Endothelial cell of umbilical vein (primary cell): ENCODE measurements around the gene CDCP1. TPM values are rescaled to one million over a fixed set of nuclear protein-coding genes. Genes with fewer than 3 reads are reported as not detected.

ENCODE experiments used
- BruUV-seq: library from RNA; stranded (reverse); fragments of 400-500 nt; replicated peaks from 2 replicates; lab custom pipeline; 2021; lab: Mats Ljungman, UMichigan
- CTCF ChIA-PET: fragments of 300-600, 350-600 bp; sonication (Branson Sonifier 250); formaldehyde crosslinking; loops from one replicate; lab custom pipeline; 2021; ENCODE audit warnings: antibody characterized with exemption, inconsistent platforms; lab: Charles Lee
- POLR2A ChIA-PET: fragments of 300-600, 350-600 bp; sonication (Branson Sonifier 250); formaldehyde crosslinking; loops from one replicate; lab custom pipeline; 2021; ENCODE audit warnings: antibody characterized with exemption, inconsistent platforms; lab: Charles Lee
- DNase-seq: peaks from one replicate; pipeline ENCODE4 v3.0.0-alpha.2; 2011; ENCODE audit warnings: low read depth, low spot score
- FAIRE-seq: peaks from 2 replicates; lab custom pipeline; 2011; peaks lifted over from hg19 to GRCh38; lab: Jason Lieb, UNC
- H2AFZ ChIP-seq: 2 replicates; pipeline ENCODE4 v1.6.0; 2012; ENCODE audit warnings: low read depth, low read length, control low read depth, inconsistent platforms
- H3K27ac ChIP-seq: 2 replicates; pipeline ENCODE4 v1.5.1; 2011; ENCODE audit warnings: low read depth, mild to moderate bottlenecking, control low read depth, low read length, moderate library complexity; ENCODE audit not compliant: insufficient read depth
- H3K27me3 ChIP-seq, 2 experiments: 2 replicates each; pipeline versions ENCODE4 v1.6.0 to v1.6.1; 2011; ENCODE audit warnings: low read length in 2 of 2, mixed read lengths in 1 of 2; ENCODE audit not compliant: control insufficient read depth in 2 of 2, insufficient read depth in 2 of 2
- H3K36me3 ChIP-seq, 2 experiments: 2 replicates in 1 of 2; 3 replicates in 1 of 2; pipeline ENCODE4 v1.5.1; 2011; ENCODE audit warnings: low read length in 2 of 2, mild to moderate bottlenecking in 1 of 2, moderate library complexity in 1 of 2; ENCODE audit not compliant: control insufficient read depth in 2 of 2, insufficient read depth in 2 of 2; ENCODE audit errors: extremely low read depth in 1 of 2
- H3K4me1 ChIP-seq: 3 replicates; pipeline ENCODE4 v1.5.1; 2011; ENCODE audit warnings: mild to moderate bottlenecking, low read length; ENCODE audit not compliant: control insufficient read depth, insufficient read depth; ENCODE audit errors: extremely low read depth
- H3K4me2 ChIP-seq: 2 replicates; pipeline ENCODE4 v1.6.1; 2011; ENCODE audit warnings: low read length, control low read depth, mixed read lengths; ENCODE audit not compliant: insufficient read depth
- H3K4me3 ChIP-seq, 3 experiments: fragments of 200-600 bp in 1 of 3; sonication (generic), shearing (Covaris generic) in 1 of 3; replicated peaks in 1 of 3; 2 replicates each; pipeline ENCODE4 v1.5.1; 2011 to 2016; ENCODE audit warnings: control low read depth in 3 of 3, low read length in 3 of 3, mild to moderate bottlenecking in 2 of 3, inconsistent platforms in 1 of 3, low read depth in 1 of 3, moderate library complexity in 1 of 3; ENCODE audit not compliant: insufficient read depth in 1 of 3
- H3K79me2 ChIP-seq: 2 replicates; pipeline ENCODE4 v1.6.0; 2012; ENCODE audit warnings: low read length, inconsistent platforms; ENCODE audit not compliant: control insufficient read depth, insufficient read depth
- H3K9ac ChIP-seq: replicated peaks from 2 replicates; pipeline ENCODE3; 2011; ENCODE audit warnings: low read length, control low read depth; ENCODE audit not compliant: insufficient read depth; ENCODE audit errors: extremely low read depth
- H3K9me1 ChIP-seq: replicated peaks from 3 replicates; pipeline ENCODE4 v1.6.0; 2011; ENCODE audit warnings: mild to moderate bottlenecking, low read length; ENCODE audit not compliant: control insufficient read depth, insufficient read depth; ENCODE audit errors: extremely low read depth
- H3K9me3 ChIP-seq: replicated peaks from 2 replicates; pipeline ENCODE4 v1.5.1; 2012; ENCODE audit warnings: low read length, inconsistent platforms; ENCODE audit not compliant: control insufficient read depth, insufficient read depth
- H4K20me1 ChIP-seq: replicated peaks from 2 replicates; pipeline ENCODE3; 2011; ENCODE audit warnings: mild to moderate bottlenecking, low read length; ENCODE audit not compliant: control insufficient read depth, insufficient read depth; ENCODE audit errors: extremely low read depth
- CTCF ChIP-seq, 2 donors: IDR thresholded peaks; 1 replicate in 1 of 2; 2 replicates in 1 of 2; pipeline ENCODE4 v1.5.1; 2011; ENCODE audit warnings: low read length in 2 of 2, mild to moderate bottlenecking in 2 of 2, moderate library complexity in 2 of 2, control low read depth in 1 of 2, inconsistent platforms in 1 of 2, low read depth in 1 of 2; ENCODE audit not compliant: insufficient read depth in 1 of 2; ENCODE audit errors: extremely low read depth in 1 of 2
- EZH2 ChIP-seq: IDR thresholded peaks from 2 replicates; pipeline ENCODE4 v1.6.1; 2012; ENCODE audit warnings: borderline replicate concordance, low read depth, mild to moderate bottlenecking, moderate library complexity, low read length, inconsistent platforms; ENCODE audit not compliant: severe bottlenecking
- FOS ChIP-seq: IDR thresholded peaks from 2 replicates; pipeline ENCODE4 v1.6.1; 2011; ENCODE audit warnings: mild to moderate bottlenecking, low read length, moderate library complexity, borderline replicate concordance; ENCODE audit not compliant: insufficient read depth
- GATA2 ChIP-seq: IDR thresholded peaks from 2 replicates; pipeline ENCODE4 v1.7.0; 2011; ENCODE audit warnings: low read depth, mild to moderate bottlenecking, moderate library complexity, mixed read lengths, low read length; ENCODE audit not compliant: insufficient read length, insufficient read depth
- JUN ChIP-seq: IDR thresholded peaks from 2 replicates; pipeline ENCODE4 v1.6.1; 2011; ENCODE audit warnings: borderline replicate concordance, low read depth; ENCODE audit not compliant: insufficient read length, insufficient read depth
- MAX ChIP-seq: IDR thresholded peaks from 2 replicates; pipeline ENCODE4 v1.6.1; 2011; ENCODE audit not compliant: insufficient read depth, insufficient read length
- MYC ChIP-seq: IDR thresholded peaks from one replicate; pipeline ENCODE4 v1.6.1; 2011; ENCODE audit warnings: mild to moderate bottlenecking, low read depth, low read length
- POLR2A ChIP-seq: IDR thresholded peaks from 2 replicates; pipeline ENCODE4 v1.6.1; 2012; ENCODE audit warnings: low read depth, mild to moderate bottlenecking, control low read depth, low read length
- POLR2AphosphoS5 ChIP-seq: IDR thresholded peaks from 2 replicates; pipeline ENCODE4 v1.6.1; 2012; ENCODE audit warnings: low read depth, mild to moderate bottlenecking, control low read depth, low read length, moderate library complexity; ENCODE audit not compliant: insufficient read depth
- dilution Hi-C: fragments of 300-500 bp; cut with MboI; formaldehyde crosslinking; loops from one replicate; pipeline ENCODE4 v1.15.0; 2019; ENCODE audit warnings: low sequenced_read_pairs; ENCODE audit not compliant: extremely low pct_ligation_motif_present
- intact Hi-C: fragments of 100-400 bp; cut with micrococcal nuclease; formaldehyde crosslinking; loops from one replicate; pipeline ENCODE4 v1.10.0; 2022
- polyA plus RNA-seq, 4 experiments: library from polyadenylated mRNA; depleted of rRNA in 3 of 4; stranded (reverse) in 3 of 4; unstranded in 1 of 4; fragments of >200 nt; gene quantifications; 2 replicates each; pipeline versions ENCODE4 v1.2.1 to v1.2.3, GENCODE V29; 2011 to 2012; ENCODE audit warnings: missing spikeins in 1 of 4
- total RNA-seq: library from RNA; stranded (reverse); gene quantifications from 2 replicates; pipeline ENCODE4 v1.2.3, GENCODE V29; 2021

Gene CDCP1
- total and polyA plus RNA-seq, 2 donors (not counting 3 experiments of a cell fraction or from before 2014, with no cell fraction given): 0.01 to 0.22 TPM

GRCh38 chr3:45126730-45127129 lies 19.4 kb downstream of the CDCP1 start:
- DNase-seq (no peak), FAIRE-seq (no peak)
- intact Hi-C loops: no loop called here
- ChIA-PET CTCF (interaction anchor here (0.8 kb wide), 1 partner anchor 9 kb away, joined by 3 read pairs; no protein-coding TSS in a partner anchor), POLR2A (no interaction called here)
- BruUV-seq: no TSS peak
- Histone ChIP-seq H3K27me3 (no peaks in the 10 kb centered on the region), H3K9ac (no peak overlapping the region), H2AFZ (no peak overlapping the region), H3K4me3 (no peak overlapping the region), H3K27ac (no peak overlapping the region), H3K79me2 (no peaks in the 10 kb centered on the region), H3K9me1 (no peaks in the 10 kb centered on the region), H3K36me3 (no peaks in the 10 kb centered on the region), H3K4me1 (peaks cover 14% of the 10 kb centered on the region), H4K20me1 (no peaks in the 10 kb centered on the region), H3K4me2 (no peak overlapping the region), H3K9me3 (no peaks in the 10 kb centered on the region)
- TF ChIP-seq CTCF (IDR thresholded peaks at IDR 0.05; ENCODE audit: extremely low read depth in 1 of 2, insufficient read depth in 1 of 2, low read depth in 1 of 2, low read length in 2 of 2): no peak
- no peak for TF ChIP-seq EZH2
- TF ChIP-seq JUN: no peak
- no peak for TF ChIP-seq POLR2A
- TF ChIP-seq MAX: no peak
- no peak for TF ChIP-seq MYC
- TF ChIP-seq FOS: no peak
- TF ChIP-seq GATA2: no peak
- no peak for TF ChIP-seq POLR2AphosphoS5
- dilution Hi-C loops: no loop called here
